ENCODE data around the gene USP40.

GRCh38 chr2:233445152-233445830, 121.3 kb downstream of the USP40 start:
- TF ChIP-seq, protein P1, sequence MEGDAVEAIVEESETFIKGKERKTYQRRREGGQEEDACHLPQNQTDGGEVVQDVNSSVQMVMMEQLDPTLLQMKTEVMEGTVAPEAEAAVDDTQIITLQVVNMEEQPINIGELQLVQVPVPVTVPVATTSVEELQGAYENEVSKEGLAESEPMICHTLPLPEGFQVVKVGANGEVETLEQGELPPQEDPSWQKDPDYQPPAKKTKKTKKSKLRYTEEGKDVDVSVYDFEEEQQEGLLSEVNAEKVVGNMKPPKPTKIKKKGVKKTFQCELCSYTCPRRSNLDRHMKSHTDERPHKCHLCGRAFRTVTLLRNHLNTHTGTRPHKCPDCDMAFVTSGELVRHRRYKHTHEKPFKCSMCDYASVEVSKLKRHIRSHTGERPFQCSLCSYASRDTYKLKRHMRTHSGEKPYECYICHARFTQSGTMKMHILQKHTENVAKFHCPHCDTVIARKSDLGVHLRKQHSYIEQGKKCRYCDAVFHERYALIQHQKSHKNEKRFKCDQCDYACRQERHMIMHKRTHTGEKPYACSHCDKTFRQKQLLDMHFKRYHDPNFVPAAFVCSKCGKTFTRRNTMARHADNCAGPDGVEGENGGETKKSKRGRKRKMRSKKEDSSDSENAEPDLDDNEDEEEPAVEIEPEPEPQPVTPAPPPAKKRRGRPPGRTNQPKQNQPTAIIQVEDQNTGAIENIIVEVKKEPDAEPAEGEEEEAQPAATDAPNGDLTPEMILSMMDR (IDR thresholded peaks at IDR 0.05; ENCODE audit: borderline replicate concordance, extremely low read depth, low read length, poor library complexity, severe bottlenecking): no peak
- no peak for TF ChIP-seq EZH2 (IDR thresholded peaks at IDR 0.05; ENCODE audit: borderline replicate concordance, low read depth, low read length, severe bottlenecking)
